DLD1 (cell line): ENCODE results near the gene NUAK1.
"Not testable (repeated sequence)": the region's sequence is repeated elsewhere in the genome, so short reads cannot be mapped to it uniquely, and the experiment has no call there.

ENCODE experiments used
- in situ Hi-C: cut with HindIII; loops from 2 replicates; pipeline ENCODE4 v1.10.0; 2017; ENCODE audit warnings: low sequenced_read_pairs

Gene NUAK1

GRCh38 chr12:106039646-106040404, 98.9 kb downstream of the NUAK1 start:
- in situ Hi-C loops, result no loop called here

GRCh38 chr12:106039242-106039641, 99.5 kb downstream of the NUAK1 start:
- in situ Hi-C loops, result no loop called here

- in situ Hi-C loops, result no loop called here
Measured at GRCh38 chr12:106037524-106038298, 101.0 kb downstream of the NUAK1 start.

- in situ Hi-C loops, result no loop called here
Measured at GRCh38 chr12:106035421-106035820, 103.3 kb downstream of the NUAK1 start.

GRCh38 chr12:106034316-106034715, 104.4 kb downstream of the NUAK1 start:
- in situ Hi-C loops, result no loop called here

- in situ Hi-C loops, result no loop called here
Measured at GRCh38 chr12:106033161-106033675, 105.5 kb downstream of the NUAK1 start.

GRCh38 chr12:106032623-106032925, 106.2 kb downstream of the NUAK1 start:
- in situ Hi-C loops, result no loop called here

GRCh38 chr12:106031761-106032622, 106.8 kb downstream of the NUAK1 start:
- in situ Hi-C loops, result no loop called here

- in situ Hi-C loops, result no loop called here
Measured at GRCh38 chr12:106030210-106031071, 108.3 kb downstream of the NUAK1 start.

- in situ Hi-C loops, result no loop called here
Measured at GRCh38 chr12:106029532-106029931, 109.2 kb downstream of the NUAK1 start.

- in situ Hi-C loops, result no loop called here
Measured at GRCh38 chr12:106027911-106028310, 110.8 kb downstream of the NUAK1 start.

GRCh38 chr12:106027286-106027685, 111.5 kb downstream of the NUAK1 start:
- in situ Hi-C loops, result no loop called here

GRCh38 chr12:106025129-106025528, 113.6 kb downstream of the NUAK1 start:
- in situ Hi-C loops, result no loop called here

GRCh38 chr12:106023039-106023438, 115.7 kb downstream of the NUAK1 start:
- in situ Hi-C loops, result no loop called here

GRCh38 chr12:106022568-106023012, 116.2 kb downstream of the NUAK1 start:
- in situ Hi-C loops, result no loop called here

GRCh38 chr12:106021516-106021915, 117.2 kb downstream of the NUAK1 start:
- in situ Hi-C loops, result no loop called here

- in situ Hi-C loops, result no loop called here
Measured at GRCh38 chr12:106020736-106021135, 118.0 kb downstream of the NUAK1 start.

GRCh38 chr12:106019144-106019543, 119.6 kb downstream of the NUAK1 start:
- in situ Hi-C loops, result no loop called here

- in situ Hi-C loops, result no loop called here
Measured at GRCh38 chr12:106018286-106018685, 120.5 kb downstream of the NUAK1 start.

GRCh38 chr12:106016601-106017278, 122.0 kb downstream of the NUAK1 start:
- in situ Hi-C loops, result not testable (repeated sequence)
